T-helper 2 cell treated with Interferon-gamma antibody and Interleukin-4, amounts not matched to agents 5 μg/mL and 100 μg/mL, for 36 hours (primary cell): ENCODE measurements around the gene IL18.

Experiments
- DNase-seq: peaks from one replicate; pipeline ENCODE4 v3.0.0; 2021; ENCODE audit warnings: low spot score
- H3K27ac Mint-ChIP-seq: one replicate; pipeline ENCODE4 v1.8.0; 2021; ENCODE audit warnings: mild to moderate bottlenecking, mixed read lengths
- H3K27me3 Mint-ChIP-seq: one replicate; pipeline ENCODE4 v1.8.0; 2021; ENCODE audit warnings: low read depth, mixed read lengths
- H3K36me3 Mint-ChIP-seq: one replicate; pipeline ENCODE4 v1.8.0; 2021; ENCODE audit warnings: low read depth, mixed read lengths
- H3K4me1 Mint-ChIP-seq: one replicate; pipeline ENCODE4 v1.8.0; 2021; ENCODE audit warnings: low read depth, mixed read lengths
- H3K4me3 Mint-ChIP-seq: one replicate; pipeline ENCODE4 v1.8.0; 2022; ENCODE audit warnings: mild to moderate bottlenecking, moderate library complexity, mixed read lengths
- H3K9me3 Mint-ChIP-seq: one replicate; pipeline ENCODE4 v1.8.0; 2021; ENCODE audit warnings: mixed read lengths

The IL18 gene

DNA sequence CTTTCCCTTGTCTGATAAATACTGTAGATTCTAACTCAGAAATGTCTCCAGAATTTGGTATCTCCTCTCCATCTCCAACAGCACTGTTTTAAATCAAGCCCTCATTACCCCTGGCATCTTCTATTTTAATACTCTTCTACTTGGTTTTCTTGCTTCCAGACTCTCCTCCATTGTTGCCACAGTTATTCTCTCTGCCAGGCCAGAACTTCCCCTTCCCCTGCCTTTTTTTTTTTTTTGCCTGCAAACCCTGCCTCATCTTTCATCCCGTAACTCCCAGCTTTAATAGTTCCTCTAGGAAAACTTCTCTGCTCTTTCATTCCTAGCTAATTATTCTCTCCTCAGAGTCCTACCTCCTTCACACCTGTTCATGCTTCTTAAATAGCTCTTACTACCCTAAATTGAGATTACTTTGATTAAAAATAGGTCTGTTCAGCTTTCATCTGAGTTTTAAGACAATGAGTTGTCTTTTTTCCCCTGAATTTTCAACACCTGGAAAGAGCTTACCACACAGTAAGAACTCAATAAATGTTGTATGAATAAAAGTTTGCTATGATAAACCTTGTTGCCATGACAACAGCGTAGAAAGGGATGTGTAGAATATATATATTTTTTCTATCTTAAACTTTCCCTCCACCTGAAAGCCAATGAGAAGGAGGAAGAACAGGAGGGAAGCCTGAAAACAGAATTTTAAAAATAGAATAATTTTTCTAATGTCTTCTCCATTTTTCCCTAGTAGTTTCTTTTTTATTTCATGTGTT lies 3.6 kb downstream of the IL18 start:
- Mint-ChIP-seq H3K4me3 (no peak overlapping the region), H3K9me3 (no peaks in the 10 kb centered on the region), H3K4me1 (peaks cover 7% of the 10 kb centered on the region), H3K27ac (no peak overlapping the region), H3K36me3 (no peaks in the 10 kb centered on the region), H3K27me3 (peaks cover 15% of the 10 kb centered on the region)
- no peak for DNase-seq

DNA sequence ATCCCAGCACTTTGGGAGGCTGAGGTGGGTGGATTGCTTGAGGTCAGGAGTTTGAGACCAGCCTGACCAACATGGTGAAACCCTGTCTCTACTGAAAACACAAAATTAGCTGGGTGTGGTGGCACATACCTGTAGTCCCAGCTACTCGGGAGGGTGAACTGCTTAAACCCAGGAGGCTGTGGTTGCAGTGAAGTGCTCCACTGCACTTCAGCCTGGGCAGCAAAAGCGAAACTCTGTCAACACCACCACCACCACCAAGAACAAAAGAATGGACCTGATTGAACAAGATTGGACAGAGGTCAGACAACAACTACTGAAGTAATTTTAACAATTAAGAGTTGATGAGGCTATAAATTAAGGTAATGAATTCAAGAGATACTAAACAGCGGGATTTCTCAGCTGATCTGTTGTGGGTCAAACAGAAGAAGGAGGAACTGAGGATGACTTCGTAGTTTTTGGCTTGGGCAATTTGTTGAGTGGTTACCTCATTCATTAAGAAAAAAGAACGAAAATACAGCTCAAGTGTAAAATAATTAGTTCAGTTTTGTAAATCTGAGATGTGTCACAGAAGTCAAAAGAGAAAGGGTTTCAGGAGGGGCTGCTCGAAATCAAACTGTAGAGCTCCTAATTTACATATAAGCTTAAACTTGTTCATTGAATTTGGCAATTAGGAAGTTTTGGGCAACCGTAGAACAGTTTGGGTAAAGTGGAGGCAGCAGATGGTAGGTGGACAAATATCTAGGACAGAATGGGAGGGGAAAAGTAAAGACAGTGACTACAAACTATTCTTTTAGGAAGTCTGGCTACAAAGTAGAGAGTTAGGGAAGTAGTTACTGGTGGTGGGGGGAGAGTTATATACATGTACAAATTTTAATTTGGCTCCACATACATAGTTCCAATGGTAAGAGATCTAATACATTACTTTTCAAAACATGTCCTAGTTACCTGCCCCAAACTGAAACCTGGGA lies 4.5 kb downstream of the IL18 start:
- no peaks in the 10 kb centered on the region for H3K9me3 Mint-ChIP-seq
- H3K36me3 Mint-ChIP-seq: no peaks in the 10 kb centered on the region
- peaks cover 10% of the 10 kb centered on the region for H3K27me3 Mint-ChIP-seq
- no peak overlapping the region for H3K4me3 Mint-ChIP-seq
- no peak overlapping the region for H3K27ac Mint-ChIP-seq
- H3K4me1 Mint-ChIP-seq: peaks cover 7% of the 10 kb centered on the region
- no peak for DNase-seq

DNA sequence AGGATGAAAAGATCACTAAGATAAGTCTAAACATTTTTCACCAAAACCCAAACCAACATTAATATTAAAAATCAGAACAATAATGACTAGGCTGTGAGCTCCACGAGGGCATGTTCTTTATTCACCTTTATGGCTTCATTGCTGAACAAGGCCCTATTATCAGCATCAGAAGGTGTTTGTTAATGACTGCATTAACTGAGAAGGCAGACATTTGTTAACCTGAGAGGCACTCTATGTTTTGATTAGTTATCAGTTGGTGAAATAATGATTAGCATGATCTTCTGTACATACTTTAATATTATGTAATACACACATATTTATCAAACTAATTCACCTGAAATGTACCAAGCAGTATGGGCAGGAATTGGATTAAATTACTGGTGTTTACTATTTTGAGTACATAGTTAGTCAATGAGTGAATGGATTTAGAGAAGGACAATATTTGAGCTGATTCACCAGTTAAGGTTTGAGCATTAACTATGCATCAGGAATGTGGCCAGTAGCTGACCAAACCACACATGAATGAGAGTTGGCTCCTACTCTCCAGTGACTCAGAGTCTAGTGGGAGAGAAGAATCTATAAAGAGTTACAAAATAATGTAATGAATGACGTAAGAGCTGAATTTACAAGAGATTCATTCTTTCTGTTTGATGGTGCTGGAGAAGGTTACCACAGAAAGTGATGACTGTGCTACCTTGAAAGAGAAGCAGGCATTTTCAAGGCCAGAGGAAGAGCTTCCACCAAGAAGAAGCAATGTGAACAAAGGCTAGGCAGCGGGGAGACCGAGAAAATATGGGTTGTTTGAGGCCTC lies 6.7 kb downstream of the IL18 start:
- peaks cover 8% of the 10 kb centered on the region for H3K27me3 Mint-ChIP-seq
- no peak overlapping the region for H3K4me3 Mint-ChIP-seq
- peak; percentile 14 for DNase-seq
- no peaks in the 10 kb centered on the region for H3K36me3 Mint-ChIP-seq
- no peaks in the 10 kb centered on the region for H3K9me3 Mint-ChIP-seq
- no peaks in the 10 kb centered on the region for H3K4me1 Mint-ChIP-seq
- no peak overlapping the region for H3K27ac Mint-ChIP-seq

DNA sequence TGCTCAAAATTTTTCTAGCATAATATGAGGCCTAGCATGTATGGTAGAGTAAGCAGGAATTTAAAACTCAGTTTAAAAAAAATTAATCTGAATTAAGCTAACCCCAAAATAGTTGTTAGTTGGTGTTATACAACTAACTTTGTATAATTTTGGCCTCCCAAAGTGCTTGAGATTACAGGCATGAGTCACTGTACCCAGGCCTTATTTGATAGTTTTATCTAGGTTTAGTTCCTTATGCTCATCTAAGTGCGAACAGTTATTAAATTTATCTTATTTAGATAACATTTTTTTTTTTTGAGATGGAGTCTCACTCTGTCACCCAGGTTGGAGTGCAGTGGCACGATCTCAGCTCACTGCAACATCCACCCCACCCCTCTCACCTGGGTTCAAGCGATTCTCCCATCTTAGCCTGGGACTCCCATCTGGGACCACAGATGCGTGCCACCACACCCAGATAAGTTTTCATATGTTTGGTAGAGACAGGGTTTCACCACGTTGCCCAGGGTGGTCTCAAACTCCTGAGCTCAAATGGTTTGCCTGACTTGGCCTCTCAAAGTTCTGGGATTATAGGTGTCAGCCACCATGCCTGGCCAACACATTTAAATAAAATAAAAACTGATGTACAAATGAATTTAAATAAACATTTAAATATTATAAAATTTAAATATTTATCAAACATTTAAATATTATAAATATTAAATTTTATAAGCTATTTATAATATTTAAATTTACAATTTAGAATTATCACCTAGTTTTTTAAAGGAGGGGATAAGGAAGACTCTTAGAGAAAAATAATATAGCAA lies 7.5 kb downstream of the IL18 start:
- Mint-ChIP-seq H3K9me3 (no peaks in the 10 kb centered on the region), H3K4me1 (no peaks in the 10 kb centered on the region), H3K27me3 (peaks cover 8% of the 10 kb centered on the region), H3K27ac (no peak overlapping the region), H3K36me3 (no peaks in the 10 kb centered on the region), H3K4me3 (no peak overlapping the region)
- no peak for DNase-seq

DNA sequence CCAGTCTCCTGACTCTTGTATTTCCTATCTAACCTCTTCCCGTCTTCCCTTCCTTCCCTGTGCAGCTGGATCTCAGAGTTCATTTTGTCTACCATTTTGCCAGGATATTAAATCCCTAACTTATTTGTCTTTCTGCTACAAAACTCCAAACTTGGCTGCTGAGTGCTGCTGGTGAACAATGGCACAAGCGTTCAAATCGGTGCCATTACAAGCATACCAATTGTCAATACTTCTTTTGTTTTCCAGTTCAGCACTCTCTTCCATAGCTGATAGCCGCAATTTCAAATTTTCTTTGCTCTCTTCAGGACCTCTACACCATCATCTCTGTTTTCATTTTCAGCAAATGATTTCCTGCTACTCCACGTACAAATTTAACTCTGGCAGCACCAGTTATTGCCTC lies 13.4 kb downstream of the IL18 start:
- no peaks in the 10 kb centered on the region for H3K36me3 Mint-ChIP-seq
- no peak overlapping the region for H3K4me3 Mint-ChIP-seq
- no peaks in the 10 kb centered on the region for H3K4me1 Mint-ChIP-seq
- H3K9me3 Mint-ChIP-seq: no peaks in the 10 kb centered on the region
- no peak for DNase-seq
- no peak overlapping the region for H3K27ac Mint-ChIP-seq
- H3K27me3 Mint-ChIP-seq: peaks cover 7% of the 10 kb centered on the region

DNA sequence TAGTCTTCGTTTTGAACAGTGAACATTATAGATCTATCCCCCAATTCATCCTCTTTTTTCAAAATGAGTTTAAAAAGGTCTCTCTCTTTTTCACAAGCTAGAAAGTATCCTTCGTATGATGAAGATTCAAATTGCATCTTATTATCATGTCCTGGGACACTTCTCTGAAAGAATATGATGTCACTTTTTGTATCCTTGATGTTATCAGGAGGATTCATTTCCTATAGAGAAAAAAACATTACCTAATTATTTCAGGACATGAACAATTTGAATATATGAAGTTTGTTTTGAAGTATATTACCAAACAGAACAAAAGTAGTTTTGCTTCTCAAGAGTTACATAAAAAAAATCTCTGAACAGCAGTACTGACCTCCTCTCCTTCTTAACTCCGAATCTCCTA lies 20.3 kb downstream of the IL18 start:
- Mint-ChIP-seq H3K27ac (no peak overlapping the region), H3K27me3 (peaks cover 3% of the 10 kb centered on the region), H3K9me3 (no peaks in the 10 kb centered on the region), H3K4me1 (no peaks in the 10 kb centered on the region), H3K4me3 (no peak overlapping the region), H3K36me3 (no peaks in the 10 kb centered on the region)
- no peak for DNase-seq

DNA sequence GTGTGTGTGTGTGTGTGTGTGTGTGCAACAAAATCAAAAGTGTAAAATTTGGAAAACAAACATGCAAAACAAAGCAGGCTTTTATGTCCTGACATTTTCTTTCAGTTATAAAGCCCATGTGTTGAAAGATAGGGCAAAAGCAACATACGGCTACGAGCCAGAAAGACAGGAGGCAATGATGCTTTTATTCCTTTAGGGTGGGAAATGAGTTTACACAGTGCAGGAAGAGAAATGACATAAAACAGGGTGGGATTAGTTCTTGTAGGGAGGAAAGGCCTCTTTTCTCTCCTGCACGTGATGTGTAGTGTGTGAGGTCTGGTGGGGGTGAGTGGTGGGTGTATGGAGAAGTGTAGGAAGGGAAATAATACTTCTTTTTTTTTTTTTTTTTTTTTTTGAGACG lies 29.4 kb downstream of the IL18 start:
- H3K27me3 Mint-ChIP-seq: no peaks in the 10 kb centered on the region
- H3K9me3 Mint-ChIP-seq: no peaks in the 10 kb centered on the region
- H3K36me3 Mint-ChIP-seq: no peaks in the 10 kb centered on the region
- no peak for DNase-seq
- peaks cover 6% of the 10 kb centered on the region for H3K4me1 Mint-ChIP-seq
- H3K4me3 Mint-ChIP-seq: no peak overlapping the region
- H3K27ac Mint-ChIP-seq: no peak overlapping the region

DNA sequence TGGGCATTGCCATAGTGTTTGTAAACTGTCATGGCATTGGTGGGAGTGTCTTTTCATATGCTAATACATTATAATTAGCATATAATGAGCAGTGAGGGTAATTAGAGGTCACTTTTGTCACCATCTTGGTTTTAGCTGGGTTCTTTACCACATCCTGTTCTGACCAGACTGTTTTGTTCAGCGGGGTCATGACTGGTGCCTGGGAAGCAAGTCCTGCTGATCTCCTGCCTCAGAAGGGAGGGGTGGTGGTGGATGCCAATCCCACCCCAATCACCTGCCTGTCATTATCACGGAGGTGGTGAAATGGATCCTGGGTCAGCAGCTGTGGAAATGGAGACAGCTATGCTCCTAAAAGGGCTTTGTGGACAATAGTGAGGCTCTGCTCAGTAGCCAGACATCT lies 31.2 kb downstream of the IL18 start:
- H3K4me1 Mint-ChIP-seq: peaks cover 6% of the 10 kb centered on the region
- no peaks in the 10 kb centered on the region for H3K27me3 Mint-ChIP-seq
- H3K4me3 Mint-ChIP-seq: no peak overlapping the region
- DNase-seq: no peak
- H3K9me3 Mint-ChIP-seq: no peaks in the 10 kb centered on the region
- no peak overlapping the region for H3K27ac Mint-ChIP-seq
- H3K36me3 Mint-ChIP-seq: no peaks in the 10 kb centered on the region

DNA sequence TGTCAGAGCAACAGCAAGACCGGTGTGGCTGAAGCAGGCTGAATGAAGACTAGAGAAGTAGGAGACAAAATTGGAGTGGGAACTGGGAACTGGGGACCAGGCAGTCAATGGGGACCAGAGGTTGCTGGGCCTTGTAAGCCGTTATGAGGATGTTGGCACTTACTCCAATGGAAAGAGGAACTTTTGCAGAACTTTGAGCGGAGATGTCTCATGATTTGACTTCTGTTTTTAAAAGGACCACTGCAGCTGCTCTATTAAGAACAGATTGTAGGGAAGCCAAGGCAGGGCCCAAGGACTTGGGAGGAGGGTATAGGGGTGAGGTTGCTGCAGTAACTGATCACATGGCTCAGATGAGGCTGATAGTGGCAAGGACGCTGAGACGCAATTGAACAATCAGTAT lies 34.2 kb downstream of the IL18 start:
- Mint-ChIP-seq H3K9me3 (no peaks in the 10 kb centered on the region), H3K27me3 (no peaks in the 10 kb centered on the region), H3K27ac (no peak overlapping the region), H3K4me1 (peaks cover 6% of the 10 kb centered on the region), H3K4me3 (no peak overlapping the region), H3K36me3 (no peaks in the 10 kb centered on the region)
- DNase-seq: no peak

DNA sequence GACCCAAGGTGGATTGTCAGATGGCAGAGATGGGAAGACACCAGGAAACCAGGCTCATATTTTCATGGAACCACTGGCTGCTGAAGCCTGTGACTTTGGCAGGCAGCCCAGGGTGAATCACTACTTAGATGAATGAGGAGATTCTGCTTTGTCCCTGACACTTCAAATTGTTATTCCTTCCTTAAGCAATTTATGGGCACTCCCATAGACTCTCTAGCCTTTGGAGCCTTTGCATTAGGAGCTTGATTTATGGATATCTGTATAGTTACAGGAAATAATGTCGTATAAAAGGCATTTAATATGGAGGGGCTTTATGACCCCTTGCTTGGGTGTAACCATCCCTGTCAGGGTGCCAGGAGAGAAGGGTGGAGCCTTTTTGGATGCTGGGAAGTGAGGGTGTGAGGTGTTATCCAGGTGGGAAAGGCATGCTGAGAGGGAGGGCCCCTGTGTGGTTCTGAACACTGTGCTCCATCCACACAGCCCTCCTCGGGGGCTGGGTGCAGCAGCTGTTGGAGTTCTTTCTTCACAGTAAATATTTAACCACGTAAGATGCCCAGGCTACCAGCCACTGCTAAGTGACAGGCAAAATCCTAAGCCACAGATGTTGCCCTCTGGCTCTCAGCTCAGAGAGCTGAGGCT lies 35.3 kb downstream of the IL18 start:
- no peaks in the 10 kb centered on the region for H3K36me3 Mint-ChIP-seq
- H3K27ac Mint-ChIP-seq: no peak overlapping the region
- H3K27me3 Mint-ChIP-seq: no peaks in the 10 kb centered on the region
- H3K9me3 Mint-ChIP-seq: no peaks in the 10 kb centered on the region
- H3K4me1 Mint-ChIP-seq: peaks cover 6% of the 10 kb centered on the region
- no peak for DNase-seq
- H3K4me3 Mint-ChIP-seq: no peak overlapping the region

DNA sequence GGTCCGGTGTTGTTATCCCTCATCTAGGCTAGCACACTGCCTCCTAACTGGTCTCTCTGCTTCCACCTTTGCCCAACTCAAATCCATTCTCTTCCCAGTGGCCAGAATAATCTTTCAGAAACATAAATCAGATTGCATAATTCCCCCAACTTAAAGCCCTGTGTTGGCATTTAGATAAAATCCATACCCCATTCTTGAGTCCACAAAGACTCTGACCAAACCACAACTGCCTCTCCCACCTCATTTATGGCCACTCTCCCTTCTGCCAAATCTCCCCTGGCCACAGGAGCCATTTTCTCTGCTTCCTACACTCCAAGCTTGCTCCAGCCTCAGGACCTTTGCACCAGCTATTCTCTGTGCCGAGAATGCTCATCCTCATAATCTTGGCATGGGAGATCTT lies 36.8 kb downstream of the IL18 start:
- Mint-ChIP-seq H3K27ac (no peak overlapping the region), H3K4me3 (no peak overlapping the region), H3K36me3 (no peaks in the 10 kb centered on the region), H3K27me3 (peaks cover 2% of the 10 kb centered on the region), H3K4me1 (peaks cover 3% of the 10 kb centered on the region), H3K9me3 (no peaks in the 10 kb centered on the region)
- no peak for DNase-seq

DNA sequence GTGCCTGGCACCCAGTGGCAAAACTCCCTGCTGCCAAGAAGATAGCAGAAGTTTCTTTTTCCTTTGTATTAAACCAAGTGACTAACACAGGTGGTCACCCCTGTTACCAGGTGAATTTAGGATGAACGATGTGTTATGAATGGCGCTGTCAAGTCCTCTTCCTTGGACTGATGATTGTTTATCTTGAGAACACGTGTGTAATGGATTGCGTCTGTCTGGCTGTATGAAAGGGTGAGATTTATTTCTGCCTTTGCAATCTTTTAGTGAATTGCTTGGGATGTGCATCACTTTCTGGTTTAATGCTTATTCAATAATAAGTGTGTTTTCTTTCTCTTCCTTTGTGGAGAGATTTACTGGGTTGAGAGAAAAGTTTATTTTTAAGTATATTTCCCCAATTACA lies 40.8 kb downstream of the IL18 start:
- Mint-ChIP-seq H3K4me3 (no peak overlapping the region), H3K9me3 (no peaks in the 10 kb centered on the region), H3K4me1 (peaks cover 8% of the 10 kb centered on the region), H3K36me3 (no peaks in the 10 kb centered on the region), H3K27me3 (peaks cover 2% of the 10 kb centered on the region), H3K27ac (no peak overlapping the region)
- DNase-seq: no peak
